ENCODE measurements around the gene DAPK1.

Gene DAPK1

GRCh38 chr9:87615547-87616148, 118.0 kb downstream of the DAPK1 start:
- ATAC-seq, result no peak

DNA sequence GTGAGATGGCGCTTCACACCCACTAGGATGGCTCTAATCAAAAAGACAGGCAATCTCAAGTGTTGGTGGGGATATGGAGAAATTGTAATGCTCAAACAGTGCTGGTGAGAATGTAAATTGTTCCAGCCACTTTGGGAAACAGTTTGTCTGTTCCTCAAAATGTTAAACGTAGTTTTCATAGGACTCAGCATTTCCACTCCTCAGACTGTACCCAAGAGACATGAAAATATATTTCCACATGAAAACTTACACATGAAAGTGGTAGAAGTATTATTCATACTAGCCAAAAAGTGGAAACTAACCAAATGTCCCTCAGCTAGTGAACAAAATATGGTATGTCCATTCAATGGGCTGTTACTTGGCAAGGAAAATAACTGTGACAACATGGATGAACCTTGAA, 120.6 kb downstream of the DAPK1 start:
- ATAC-seq, result no peak

- no peak for ATAC-seq
Measured at GRCh38 chr9:87618931-87619330, 121.3 kb downstream of the DAPK1 start.

DNA sequence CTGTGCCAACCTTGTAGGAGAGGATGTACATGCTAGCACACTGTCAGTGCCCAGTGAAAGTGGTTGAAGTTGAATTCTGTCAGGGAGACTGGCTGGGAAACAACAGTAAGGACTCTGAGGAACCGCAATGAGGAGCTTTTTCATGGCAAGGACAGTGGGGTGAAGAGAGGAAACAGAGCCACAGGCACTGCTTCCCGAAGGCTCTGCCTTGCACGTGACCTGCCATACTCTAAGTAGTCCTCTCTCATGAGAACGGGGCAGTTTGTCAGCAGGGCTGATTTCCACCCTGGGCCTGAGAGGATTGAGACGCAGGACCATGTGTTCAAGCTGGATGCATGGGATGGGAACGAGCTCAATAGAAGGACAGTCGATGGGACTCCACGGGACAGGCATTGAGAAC, 121.7 kb downstream of the DAPK1 start:
- ATAC-seq, result no peak

DNA sequence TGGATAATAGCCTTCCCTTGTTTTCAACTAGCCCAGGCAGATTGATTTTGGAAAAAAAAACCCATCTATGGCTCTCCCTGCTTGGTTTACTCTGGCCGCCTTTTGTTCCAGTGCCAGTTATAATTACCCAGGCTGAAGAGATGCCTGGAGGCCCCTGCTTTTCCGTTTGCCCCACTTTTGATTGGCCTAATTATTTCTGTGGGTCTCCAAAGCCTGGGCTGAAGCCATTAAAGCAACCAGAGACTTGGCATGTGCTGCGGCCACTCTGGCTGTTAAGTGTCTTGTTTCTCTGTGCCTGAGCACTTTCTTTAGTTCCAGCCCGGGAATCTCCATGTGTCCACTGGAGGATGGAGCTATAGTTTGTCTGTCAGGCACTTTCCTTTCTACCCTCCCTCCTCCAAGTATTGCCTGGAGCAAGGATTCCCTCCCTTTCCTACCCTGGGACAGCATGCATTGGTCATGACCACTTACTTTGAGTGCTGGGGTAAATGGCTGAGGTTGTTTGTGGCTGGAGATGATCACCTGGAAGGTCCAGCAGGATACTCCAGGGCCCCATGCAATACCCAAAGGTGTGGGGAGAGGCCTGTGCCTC, 123.2 kb downstream of the DAPK1 start:
- ATAC-seq, result no peak

GRCh38 chr9:87622098-87622497, 124.4 kb downstream of the DAPK1 start:
- ATAC-seq, result no peak

- no peak for ATAC-seq
Measured at GRCh38 chr9:87622923-87623322, 125.3 kb downstream of the DAPK1 start.

GRCh38 chr9:87628346-87628745, 130.7 kb downstream of the DAPK1 start:
- ATAC-seq, result no peak

GRCh38 chr9:87629104-87629503, 131.4 kb downstream of the DAPK1 start:
- no peak for ATAC-seq

DNA sequence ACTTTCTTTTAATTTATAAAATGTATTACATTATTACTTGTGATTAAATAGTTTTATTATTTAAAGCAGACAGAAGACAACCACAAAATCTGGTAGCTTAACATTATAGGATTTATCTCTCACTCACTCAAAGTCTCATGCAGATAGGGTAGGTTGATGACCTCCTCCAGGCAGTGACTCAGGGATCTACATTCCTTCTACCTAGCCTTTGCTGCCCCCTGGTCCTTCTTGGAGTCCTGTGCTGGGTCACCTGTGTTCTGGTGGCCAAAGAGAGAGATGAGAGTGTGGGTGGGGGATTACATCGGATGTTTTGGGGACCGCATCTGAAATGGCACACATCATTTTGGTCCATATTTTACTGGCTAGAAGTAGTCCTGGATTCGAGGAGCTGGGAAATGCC, 132.6 kb downstream of the DAPK1 start:
- ATAC-seq, result no peak

GRCh38 chr9:87630846-87631245, 133.2 kb downstream of the DAPK1 start:
- no peak for ATAC-seq

GRCh38 chr9:87635656-87636501, 138.2 kb downstream of the DAPK1 start:
- no peak for ATAC-seq

GRCh38 chr9:87638292-87638691, 140.6 kb downstream of the DAPK1 start:
- no peak for ATAC-seq

DNA sequence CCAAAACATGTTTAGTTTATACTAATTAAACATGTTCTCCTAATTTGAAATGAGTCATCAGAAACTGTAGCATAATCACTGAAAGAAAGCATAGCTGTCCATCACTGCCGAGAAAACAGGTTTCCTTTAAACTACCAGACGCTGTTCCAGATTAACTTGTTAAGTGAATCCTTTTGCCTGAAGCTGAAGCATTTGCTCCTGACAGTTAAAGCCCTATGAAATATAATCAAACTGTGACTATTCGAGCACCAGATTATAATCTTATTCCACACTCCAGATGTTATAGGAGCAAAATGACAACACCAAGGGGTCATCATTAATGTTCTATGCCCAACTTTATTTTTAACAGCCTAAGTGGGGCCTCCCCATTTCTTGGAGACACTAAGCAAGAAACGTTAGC, 142.3 kb downstream of the DAPK1 start:
- ATAC-seq, result no peak

GRCh38 chr9:87640385-87640795, 142.7 kb downstream of the DAPK1 start:
- ATAC-seq, result no peak

GRCh38 chr9:87641067-87641466, 143.4 kb downstream of the DAPK1 start:
- no peak for ATAC-seq

- ATAC-seq, result no peak
Measured at GRCh38 chr9:87642330-87643106, 144.9 kb downstream of the DAPK1 start.

GRCh38 chr9:87643107-87643650, 145.5 kb downstream of the DAPK1 start:
- ATAC-seq, result no peak

- no peak for ATAC-seq
Measured at GRCh38 chr9:87643778-87644570, 146.3 kb downstream of the DAPK1 start.

DNA sequence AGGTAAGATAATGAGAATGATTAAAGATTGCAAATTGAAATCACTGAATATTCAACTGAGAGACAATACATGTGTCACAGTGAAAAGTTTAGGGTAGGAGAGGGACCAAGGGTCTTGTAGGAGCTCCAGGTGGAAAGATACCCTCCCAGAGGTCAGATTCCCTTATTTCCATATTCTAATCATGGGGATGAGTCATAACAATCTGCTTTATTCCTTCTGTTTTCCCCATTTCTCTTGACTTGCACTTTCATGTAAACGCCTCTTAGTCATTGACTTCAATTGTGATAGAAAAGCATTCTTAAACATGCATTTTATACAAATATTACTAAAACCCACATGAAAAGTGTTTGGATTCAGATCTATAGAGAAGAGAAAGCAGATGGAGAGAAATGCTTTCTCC, 147.0 kb downstream of the DAPK1 start:
- no peak for ATAC-seq

- no peak for ATAC-seq
Measured at GRCh38 chr9:87646546-87646945, 148.9 kb downstream of the DAPK1 start.

DNA sequence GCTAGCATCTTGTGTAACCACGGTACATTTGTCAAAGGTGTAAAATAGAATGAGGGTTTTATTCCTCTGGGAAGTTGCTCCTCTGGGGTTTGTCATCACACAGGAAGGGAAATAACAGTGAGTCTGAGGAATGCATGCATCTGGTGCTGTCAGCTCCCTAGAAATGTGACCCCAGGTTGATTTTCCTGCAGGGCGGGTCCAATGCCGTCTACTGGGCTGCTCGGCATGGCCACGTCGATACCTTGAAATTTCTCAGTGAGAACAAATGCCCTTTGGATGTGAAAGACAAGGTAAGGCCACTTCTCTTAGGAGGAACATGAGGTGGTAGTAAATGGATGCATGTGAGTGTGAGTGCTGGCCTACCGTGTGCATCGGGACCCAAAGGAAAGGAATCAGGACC, 149.4 kb downstream of the DAPK1 start:
- no peak for ATAC-seq

All from activated CD4-positive, CD25-positive, alpha-beta regulatory T cell treated with anti-CD3 and anti-CD28 coated beads, Interleukin-2, amount 50 U/mL, for 24 hours (primary cell).